Activated T-cell treated with anti-CD3 and anti-CD28 coated beads, Interleukin-2, amount 50 U/mL, for 4 hours (primary cell): ENCODE data around the gene SLC9A6. TPM values are rescaled to one million over a fixed set of nuclear protein-coding genes. Genes with fewer than 3 reads are reported as not detected.
A peak's percentile ranks its signal among the peaks of the same experiment; 100 is the strongest.
"Not testable (repeated sequence)": the region's sequence is repeated elsewhere in the genome, so short reads cannot be mapped to it uniquely, and the experiment has no call there.

Source experiments
- ATAC-seq, 2 donors: fragments of 200-7000 bp; cut with Tn5 transposase; one replicate each; pipeline ENCODE4 v1.10.0; 2021
- DNase-seq: peaks from one replicate; pipeline ENCODE4 v3.0.0-alpha.2; 2020
- H3K27me3 Mint-ChIP-seq: one replicate; pipeline ENCODE4 v1.8.0; 2021; ENCODE audit warnings: low read depth, mixed read lengths
- H3K36me3 Mint-ChIP-seq: one replicate; pipeline ENCODE4 v1.8.0; 2022; ENCODE audit warnings: mixed read lengths; ENCODE audit not compliant: insufficient read depth
- H3K4me1 Mint-ChIP-seq: one replicate; pipeline ENCODE4 v1.8.0; 2021; ENCODE audit warnings: low read depth, mixed read lengths
- H3K4me3 Mint-ChIP-seq: one replicate; pipeline ENCODE4 v1.8.0; 2021; ENCODE audit warnings: mild to moderate bottlenecking, moderate library complexity, mixed read lengths
- H3K9me3 Mint-ChIP-seq: one replicate; pipeline ENCODE4 v1.8.0; 2021; ENCODE audit warnings: mixed read lengths
- total RNA-seq, 3 donors: library from RNA; stranded (reverse); gene quantifications; one replicate each; pipeline ENCODE4 v1.2.1, GENCODE V29; 2021

SLC9A6 gene
- total RNA-seq, 3 donors from 2014 or later: 11.4 to 13.7 (median 12.2) TPM

DNA sequence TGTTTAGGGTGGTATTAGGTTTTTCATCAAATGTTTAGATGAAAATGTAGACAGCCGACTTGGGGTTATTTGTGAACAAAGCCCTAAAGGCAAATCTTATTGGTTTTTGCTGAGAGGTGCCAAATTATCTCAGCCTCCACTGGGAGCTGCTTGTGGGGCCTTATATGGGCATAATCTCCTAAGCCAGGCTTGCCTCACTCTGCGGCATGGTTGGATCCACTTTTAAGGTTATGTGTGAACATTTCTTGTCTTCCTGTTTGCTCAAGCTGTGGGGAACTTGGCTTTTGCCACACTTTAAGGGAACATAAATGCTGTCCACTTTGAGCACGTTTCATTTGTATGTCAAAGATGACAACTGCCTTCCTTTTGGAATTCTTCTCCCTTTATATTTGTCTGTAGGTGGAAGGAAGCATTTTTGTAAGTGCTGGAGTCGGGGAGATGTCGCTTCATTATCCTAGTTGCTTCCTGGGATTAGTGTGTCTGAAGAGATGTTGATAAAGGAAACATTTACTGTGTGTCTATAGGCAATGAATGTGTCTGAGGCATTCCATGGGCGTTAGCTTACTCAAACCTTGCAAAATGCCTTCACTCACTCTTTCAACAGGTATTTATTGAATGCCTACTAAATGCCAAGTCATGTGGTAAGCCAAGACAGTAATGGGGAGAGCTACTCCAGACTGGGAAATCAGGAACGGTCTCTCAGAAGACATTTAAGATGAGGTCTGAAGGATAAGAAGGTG lies 78.3 kb downstream of the SLC9A6 start:
- DNase-seq: no peak
- H3K36me3 Mint-ChIP-seq: no peaks in the 10 kb centered on the region
- no peaks in the 10 kb centered on the region for H3K27me3 Mint-ChIP-seq
- peaks cover 21% of the 10 kb centered on the region for H3K4me1 Mint-ChIP-seq
- no peak for ATAC-seq
- H3K9me3 Mint-ChIP-seq: no peaks in the 10 kb centered on the region
- H3K4me3 Mint-ChIP-seq: no peak overlapping the region

- Mint-ChIP-seq H3K27me3 (no peaks in the 10 kb centered on the region), H3K36me3 (no peaks in the 10 kb centered on the region), H3K9me3 (no peaks in the 10 kb centered on the region), H3K4me1 (peaks cover 21% of the 10 kb centered on the region), H3K4me3 (no peak overlapping the region)
- DNase-seq (no peak), ATAC-seq (no peak)
Observed at GRCh38 chrX:136064661-136065043, 79.4 kb downstream of the SLC9A6 start.

GRCh38 chrX:136065044-136065671 lies 79.9 kb downstream of the SLC9A6 start:
- H3K27me3 Mint-ChIP-seq: no peaks in the 10 kb centered on the region
- H3K9me3 Mint-ChIP-seq: no peaks in the 10 kb centered on the region
- H3K4me1 Mint-ChIP-seq: peaks cover 21% of the 10 kb centered on the region
- ATAC-seq (peak in 1 of 2 donors; percentile 38), DNase-seq (no peak)
- H3K4me3 Mint-ChIP-seq: no peak overlapping the region
- H3K36me3 Mint-ChIP-seq: no peaks in the 10 kb centered on the region

GRCh38 chrX:136067097-136067496 lies 81.9 kb downstream of the SLC9A6 start:
- Mint-ChIP-seq H3K27me3 (no peaks in the 10 kb centered on the region), H3K4me1 (peaks cover 30% of the 10 kb centered on the region), H3K9me3 (no peaks in the 10 kb centered on the region), H3K4me3 (no peak overlapping the region), H3K36me3 (no peaks in the 10 kb centered on the region)
- ATAC-seq: no peak
- no peak for DNase-seq

DNA sequence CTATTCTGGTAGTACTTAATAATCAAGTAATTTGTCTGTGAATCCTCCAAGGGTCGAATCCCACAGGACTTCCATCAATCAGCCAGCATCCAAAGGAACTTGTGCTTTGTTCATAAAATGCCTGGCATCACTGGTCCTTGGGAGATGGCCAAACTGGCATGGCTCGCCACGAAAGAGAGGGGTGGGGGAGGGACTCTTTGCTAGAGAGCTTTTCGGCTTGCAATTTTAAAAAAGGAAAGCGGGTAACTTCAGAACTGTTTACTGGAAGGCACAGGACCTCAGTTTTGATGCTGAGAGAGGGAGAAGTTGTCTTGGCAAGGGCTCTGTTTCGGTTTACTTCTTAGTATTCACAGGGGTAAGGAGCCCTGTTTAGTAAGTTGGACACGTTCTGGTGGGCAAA lies 82.7 kb downstream of the SLC9A6 start:
- Mint-ChIP-seq H3K4me1 (peaks cover 30% of the 10 kb centered on the region), H3K9me3 (no peaks in the 10 kb centered on the region), H3K27me3 (no peaks in the 10 kb centered on the region), H3K4me3 (no peak overlapping the region), H3K36me3 (no peaks in the 10 kb centered on the region)
- DNase-seq (no peak), ATAC-seq (no peak)

GRCh38 chrX:136076942-136077341 lies 91.7 kb downstream of the SLC9A6 start:
- Mint-ChIP-seq H3K9me3 (no peaks in the 10 kb centered on the region), H3K27me3 (peaks cover 4% of the 10 kb centered on the region), H3K4me1 (no peaks in the 10 kb centered on the region), H3K4me3 (no peak overlapping the region), H3K36me3 (no peaks in the 10 kb centered on the region)
- ATAC-seq (no peak), DNase-seq (no peak)

GRCh38 chrX:136080766-136081165 lies 95.5 kb downstream of the SLC9A6 start:
- no peaks in the 10 kb centered on the region for H3K36me3 Mint-ChIP-seq
- no peaks in the 10 kb centered on the region for H3K4me1 Mint-ChIP-seq
- DNase-seq (no peak), ATAC-seq (no peak)
- H3K9me3 Mint-ChIP-seq: no peaks in the 10 kb centered on the region
- peaks cover 4% of the 10 kb centered on the region for H3K27me3 Mint-ChIP-seq
- H3K4me3 Mint-ChIP-seq: no peak overlapping the region

DNA sequence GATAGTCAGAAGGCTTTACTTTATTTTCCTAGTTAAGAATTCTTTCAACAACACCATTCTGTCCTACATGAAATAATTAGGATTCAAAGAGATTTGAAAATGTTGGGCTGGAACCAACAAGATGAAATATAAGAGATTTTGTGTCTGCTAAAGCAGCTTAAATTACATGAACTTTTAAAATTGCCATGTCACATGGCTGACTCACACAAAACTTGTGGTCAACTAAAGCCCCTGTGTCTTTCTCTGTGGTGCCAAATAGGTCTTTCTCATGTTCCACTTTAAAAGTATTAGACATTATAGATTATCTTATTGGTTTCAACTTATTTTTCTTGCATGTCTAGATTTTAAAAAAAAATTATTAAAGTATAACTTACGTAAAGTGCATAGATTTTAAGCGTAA lies 101.3 kb downstream of the SLC9A6 start:
- ATAC-seq (no peak), DNase-seq (no peak)
- Mint-ChIP-seq H3K4me1 (no peaks in the 10 kb centered on the region), H3K27me3 (no peaks in the 10 kb centered on the region), H3K4me3 (no peak overlapping the region), H3K36me3 (no peaks in the 10 kb centered on the region), H3K9me3 (no peaks in the 10 kb centered on the region)

DNA sequence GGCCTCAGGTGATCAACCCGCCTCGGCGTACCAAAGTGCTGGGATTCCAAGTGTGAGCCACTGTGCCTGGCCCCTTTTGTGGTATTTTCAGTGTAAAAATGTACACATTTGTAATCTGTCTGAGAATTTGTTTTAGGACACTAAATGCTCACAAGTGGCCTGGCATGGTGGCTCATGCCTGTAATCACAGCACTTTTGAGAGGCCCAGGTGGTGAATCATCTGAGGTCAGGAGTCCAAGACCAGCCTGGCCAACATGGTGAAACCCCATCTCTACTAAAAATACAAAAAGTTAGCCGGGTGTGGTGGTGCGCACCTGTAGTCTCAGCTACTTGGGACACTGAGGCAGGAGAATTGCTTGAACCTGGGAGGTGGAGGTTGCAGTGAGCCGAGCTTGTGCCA lies 106.7 kb downstream of the SLC9A6 start:
- not testable (repeated sequence) for H3K36me3 Mint-ChIP-seq, H3K4me3 Mint-ChIP-seq, ATAC-seq, H3K9me3 Mint-ChIP-seq, H3K27me3 Mint-ChIP-seq, H3K4me1 Mint-ChIP-seq, DNase-seq

GRCh38 chrX:136094962-136095361 lies 109.7 kb downstream of the SLC9A6 start:
- DNase-seq (no peak), ATAC-seq (no peak)
- Mint-ChIP-seq H3K9me3 (no peaks in the 10 kb centered on the region), H3K4me1 (no peaks in the 10 kb centered on the region), H3K27me3 (no peaks in the 10 kb centered on the region), H3K4me3 (no peak overlapping the region), H3K36me3 (no peaks in the 10 kb centered on the region)

Other genes starting within 250 kb of the SLC9A6 start
- not detected for gene CT45A3, start 217.2 kb upstream of the SLC9A6 start, total RNA-seq
- not detected for gene CT45A5, start 199.9 kb upstream of the SLC9A6 start, total RNA-seq
- not detected for gene CT45A6, start 182.6 kb upstream of the SLC9A6 start, total RNA-seq
- not detected for gene CT45A2, start 165.4 kb upstream of the SLC9A6 start, total RNA-seq
- gene CT45A7, start 148.2 kb upstream of the SLC9A6 start, total RNA-seq: not detected
- not detected for gene CT45A8, start 130.9 kb upstream of the SLC9A6 start, total RNA-seq
- not detected for gene CT45A9, start 113.6 kb upstream of the SLC9A6 start, total RNA-seq
- not detected for gene CT45A10, start 92.0 kb upstream of the SLC9A6 start, total RNA-seq
- not detected for gene SAGE1, start 91.7 kb upstream of the SLC9A6 start, total RNA-seq
- 10 to 100 TPM; 25.6 to 29.0 (median 25.8) TPM for gene MMGT1, start 11.4 kb upstream of the SLC9A6 start, total RNA-seq
- gene FHL1, start 162.1 kb downstream of the SLC9A6 start, total RNA-seq: 10 to 100 TPM in 1 of 3 donors, 1 to 10 TPM in 2; 7.0 to 13.1 (median 8.8) TPM